DND-41 (cell line): ENCODE results near the gene TRIP12.

Experiments
- EZH2 ChIP-seq: IDR thresholded peaks from 3 replicates; pipeline ENCODE4 v1.6.1; 2012; ENCODE audit warnings: borderline replicate concordance, low read depth, mild to moderate bottlenecking, moderate library complexity, low read length, inconsistent platforms; ENCODE audit not compliant: severe bottlenecking
- TF ChIP-seq, protein P1 (sequence below): IDR thresholded peaks from 2 replicates; pipeline ENCODE4 v1.5.1; 2012; ENCODE audit warnings: borderline replicate concordance, low read length, moderate library complexity, mild to moderate bottlenecking; ENCODE audit not compliant: poor library complexity, severe bottlenecking; ENCODE audit errors: extremely low read depth

DNA sequence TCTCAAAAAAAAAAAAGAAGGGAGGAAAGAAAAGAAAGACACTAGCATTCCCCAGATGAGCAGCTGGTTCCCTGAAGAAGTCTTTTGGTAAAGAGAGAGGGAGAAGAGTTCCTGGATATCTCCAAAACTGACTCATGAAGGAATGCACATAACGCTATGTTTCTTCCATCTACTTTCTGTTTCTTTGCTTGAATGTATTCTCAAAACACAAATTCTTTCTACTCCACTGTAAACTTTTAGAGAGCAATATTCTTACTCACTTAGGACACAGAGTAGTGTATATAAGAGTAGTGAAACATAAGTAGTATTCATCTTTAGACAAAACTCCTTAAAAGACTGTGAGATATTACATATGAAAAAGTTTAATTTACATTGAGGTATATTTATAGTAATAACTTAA, 64.2 kb downstream of the TRIP12 start:
- TF ChIP-seq, protein P1, sequence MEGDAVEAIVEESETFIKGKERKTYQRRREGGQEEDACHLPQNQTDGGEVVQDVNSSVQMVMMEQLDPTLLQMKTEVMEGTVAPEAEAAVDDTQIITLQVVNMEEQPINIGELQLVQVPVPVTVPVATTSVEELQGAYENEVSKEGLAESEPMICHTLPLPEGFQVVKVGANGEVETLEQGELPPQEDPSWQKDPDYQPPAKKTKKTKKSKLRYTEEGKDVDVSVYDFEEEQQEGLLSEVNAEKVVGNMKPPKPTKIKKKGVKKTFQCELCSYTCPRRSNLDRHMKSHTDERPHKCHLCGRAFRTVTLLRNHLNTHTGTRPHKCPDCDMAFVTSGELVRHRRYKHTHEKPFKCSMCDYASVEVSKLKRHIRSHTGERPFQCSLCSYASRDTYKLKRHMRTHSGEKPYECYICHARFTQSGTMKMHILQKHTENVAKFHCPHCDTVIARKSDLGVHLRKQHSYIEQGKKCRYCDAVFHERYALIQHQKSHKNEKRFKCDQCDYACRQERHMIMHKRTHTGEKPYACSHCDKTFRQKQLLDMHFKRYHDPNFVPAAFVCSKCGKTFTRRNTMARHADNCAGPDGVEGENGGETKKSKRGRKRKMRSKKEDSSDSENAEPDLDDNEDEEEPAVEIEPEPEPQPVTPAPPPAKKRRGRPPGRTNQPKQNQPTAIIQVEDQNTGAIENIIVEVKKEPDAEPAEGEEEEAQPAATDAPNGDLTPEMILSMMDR, result no peak
- no peak for TF ChIP-seq EZH2
